ENCODE results near the gene NDUFB1.

DNA sequence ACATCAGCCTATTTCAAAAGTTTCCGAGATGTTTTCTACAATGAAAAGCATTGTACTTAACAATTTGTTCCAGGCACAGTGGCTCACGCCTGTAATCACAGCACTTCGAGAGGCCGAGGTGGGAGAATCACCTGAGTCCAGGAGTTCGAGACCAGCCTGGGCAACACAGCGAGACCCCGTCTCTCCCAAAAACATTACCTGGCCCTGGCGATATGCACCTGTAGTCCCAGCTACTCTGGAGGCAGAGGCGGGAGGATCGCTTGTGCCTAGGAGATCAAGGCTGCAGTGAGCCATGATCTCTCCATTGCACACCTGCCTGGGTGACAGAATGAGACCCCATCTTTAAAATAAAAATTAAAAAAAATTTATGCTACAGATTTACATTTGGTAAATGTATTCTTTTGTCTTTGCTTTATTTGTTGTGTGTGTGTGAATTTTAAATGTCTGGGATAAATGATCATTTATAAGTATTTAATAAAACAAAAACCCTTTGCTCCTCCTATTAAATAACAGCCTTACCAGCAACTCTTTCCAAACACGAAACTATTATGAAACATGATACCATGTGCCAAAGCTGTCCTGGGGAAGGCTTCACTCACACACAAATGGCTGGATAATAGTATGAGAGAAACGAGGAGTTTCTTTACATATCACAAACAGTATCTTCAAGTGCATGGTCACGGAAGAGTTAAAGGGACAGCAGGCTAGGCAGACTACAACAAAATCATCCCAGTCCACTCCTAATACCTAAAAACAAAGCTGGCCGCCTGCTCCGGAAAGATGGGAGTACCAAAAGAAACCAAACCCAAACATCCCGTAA is 16.2 kb downstream of the NDUFB1 start:
- TF ChIP-seq CTCF (IDR thresholded peaks at IDR 0.05) = no peak
- no peak for TF ChIP-seq EZH2 (IDR thresholded peaks at IDR 0.05; ENCODE audit: borderline replicate concordance, insufficient read depth, low read depth, low read length, poor library complexity, severe bottlenecking)

Measured in B cell (primary cell).